Endodermal cell (in vitro differentiated cells): ENCODE results near the gene CUX1. TPM values are rescaled to one million over a fixed set of nuclear protein-coding genes. Genes with fewer than 3 reads are reported as not detected.

Source experiments
- DNase-seq: peaks from one replicate; pipeline ENCODE4 v3.0.0-alpha.2; 2017
- H3K27ac ChIP-seq: 2 replicates; pipeline ENCODE4 v1.5.1; 2013; ENCODE audit warnings: mild to moderate bottlenecking, low read depth, low read length, moderate library complexity
- H3K27me3 ChIP-seq: 2 replicates; pipeline ENCODE4 v1.6.1; 2013; ENCODE audit warnings: mild to moderate bottlenecking, low read length, moderate library complexity; ENCODE audit not compliant: insufficient read depth, control insufficient read depth, poor library complexity, severe bottlenecking
- H3K36me3 ChIP-seq: 2 replicates; pipeline ENCODE4 v1.7.0; 2013; ENCODE audit warnings: mild to moderate bottlenecking, low read length, moderate library complexity; ENCODE audit not compliant: control insufficient read depth, insufficient read depth
- H3K4me1 ChIP-seq: one replicate; pipeline ENCODE4 v1.7.0; 2013; ENCODE audit warnings: low read length; ENCODE audit not compliant: control insufficient read depth, insufficient read depth
- H3K4me3 ChIP-seq: 2 replicates; pipeline ENCODE4 v1.5.1; 2013; ENCODE audit warnings: mild to moderate bottlenecking, low read length, moderate library complexity
- H3K9ac ChIP-seq: 2 replicates; pipeline ENCODE4 v1.6.1; 2013; ENCODE audit warnings: mild to moderate bottlenecking, low read length, moderate library complexity; ENCODE audit not compliant: poor library complexity, severe bottlenecking; ENCODE audit errors: extremely low read depth
- H3K9me3 ChIP-seq: 2 replicates; pipeline ENCODE4 v1.6.1; 2013; ENCODE audit warnings: mild to moderate bottlenecking, low read length, moderate library complexity; ENCODE audit not compliant: control insufficient read depth
- H3K27ac Mint-ChIP-seq: 2 replicates; pipeline ENCODE4 v1.8.0; 2020; ENCODE audit warnings: mixed read lengths
- H3K27me3 Mint-ChIP-seq: 2 replicates; pipeline ENCODE4 v1.8.0; 2021; ENCODE audit warnings: mild to moderate bottlenecking, mixed read lengths; ENCODE audit not compliant: insufficient read depth
- H3K36me3 Mint-ChIP-seq: 2 replicates; pipeline ENCODE4 v1.8.0; 2020; ENCODE audit warnings: low read depth, mixed read lengths
- H3K4me1 Mint-ChIP-seq: 2 replicates; pipeline ENCODE4 v1.8.0; 2020; ENCODE audit warnings: mixed read lengths
- H3K4me3 Mint-ChIP-seq: 2 replicates; pipeline ENCODE4 v1.8.0; 2020; ENCODE audit warnings: mild to moderate bottlenecking, moderate library complexity, mixed read lengths
- H3K9me3 Mint-ChIP-seq: 2 replicates; pipeline ENCODE4 v1.8.0; 2020; ENCODE audit warnings: mild to moderate bottlenecking, mixed read lengths
- WGBS, 2 experiments: methylation state at CpG; one replicate each; pipeline versions ENCODE4 v1.1.5 to v1.1.7; 2013; ENCODE audit warnings: missing lambda C conversion rate in 2 of 2, mixed read lengths in 1 of 2; ENCODE audit not compliant: insufficient coverage in 1 of 2, insufficient read length in 1 of 2; 5-methylcytosine and 5-hydroxymethylcytosine counted together
- total RNA-seq, 2 donors: library from RNA; stranded (reverse); fragmentation: NEBNext Ultra II Directional in 1 of 2; extraction: Animal tissue kit (Norgen Biotek cat#: 25700) in 1 of 2; gene quantifications; 2 replicates in 1 of 2; 3 replicates in 1 of 2; pipeline ENCODE4 v1.2.1, GENCODE V29; 2021
- TF ChIP-seq, protein P1 (sequence below): fragments of 200-600 bp; sonication (generic); conservative IDR thresholded peaks from 2 replicates; pipeline ENCODE4 v1.5.0; 2021; ENCODE audit warnings: antibody characterized with exemption, mild to moderate bottlenecking

The CUX1 gene
- total RNA-seq, 2 donors from 2014 or later = 85.1 to 108 TPM

DNA sequence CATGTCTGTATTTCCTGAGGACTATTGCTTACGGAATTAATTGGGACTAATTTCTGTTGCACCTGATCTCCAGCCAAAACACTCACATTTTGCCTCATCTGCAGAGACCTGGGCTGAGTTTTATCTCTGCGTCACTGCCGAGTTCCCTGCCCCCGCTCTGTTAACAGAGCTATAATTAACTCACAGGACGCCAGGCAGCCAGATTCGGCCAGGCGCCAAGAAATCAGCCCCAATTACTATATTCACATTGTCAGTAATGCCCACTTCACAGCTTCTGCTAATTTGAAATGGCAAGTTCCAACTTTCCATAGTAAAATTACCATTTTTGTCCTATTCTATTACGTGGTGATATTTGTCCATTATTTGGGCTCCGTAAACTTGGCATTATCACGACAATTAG lies 130.5 kb downstream of the CUX1 start:
- H3K9me3 Mint-ChIP-seq = no peaks in the 10 kb centered on the region
- TF ChIP-seq, protein P1, sequence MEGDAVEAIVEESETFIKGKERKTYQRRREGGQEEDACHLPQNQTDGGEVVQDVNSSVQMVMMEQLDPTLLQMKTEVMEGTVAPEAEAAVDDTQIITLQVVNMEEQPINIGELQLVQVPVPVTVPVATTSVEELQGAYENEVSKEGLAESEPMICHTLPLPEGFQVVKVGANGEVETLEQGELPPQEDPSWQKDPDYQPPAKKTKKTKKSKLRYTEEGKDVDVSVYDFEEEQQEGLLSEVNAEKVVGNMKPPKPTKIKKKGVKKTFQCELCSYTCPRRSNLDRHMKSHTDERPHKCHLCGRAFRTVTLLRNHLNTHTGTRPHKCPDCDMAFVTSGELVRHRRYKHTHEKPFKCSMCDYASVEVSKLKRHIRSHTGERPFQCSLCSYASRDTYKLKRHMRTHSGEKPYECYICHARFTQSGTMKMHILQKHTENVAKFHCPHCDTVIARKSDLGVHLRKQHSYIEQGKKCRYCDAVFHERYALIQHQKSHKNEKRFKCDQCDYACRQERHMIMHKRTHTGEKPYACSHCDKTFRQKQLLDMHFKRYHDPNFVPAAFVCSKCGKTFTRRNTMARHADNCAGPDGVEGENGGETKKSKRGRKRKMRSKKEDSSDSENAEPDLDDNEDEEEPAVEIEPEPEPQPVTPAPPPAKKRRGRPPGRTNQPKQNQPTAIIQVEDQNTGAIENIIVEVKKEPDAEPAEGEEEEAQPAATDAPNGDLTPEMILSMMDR = no peak
- Histone ChIP-seq H3K27me3 (no peaks in the 10 kb centered on the region), H3K4me1 (no peaks in the 10 kb centered on the region), H3K9ac (no peak overlapping the region), H3K4me3 (no peak overlapping the region), H3K36me3 (peaks cover 8% of the 10 kb centered on the region), H3K9me3 (no peaks in the 10 kb centered on the region), H3K27ac (no peak overlapping the region)
- H3K4me1 Mint-ChIP-seq = peaks cover 34% of the 10 kb centered on the region
- H3K36me3 Mint-ChIP-seq = peaks cover 31% of the 10 kb centered on the region
- DNase-seq = no peak
- peak overlapping the region; percentile 69 for H3K27ac Mint-ChIP-seq
- WGBS, 2 experiments = 75 to 88% methylated on average over 8 to 10 of the region's 10 CpGs
- no peaks in the 10 kb centered on the region for H3K27me3 Mint-ChIP-seq
- H3K4me3 Mint-ChIP-seq = no peak overlapping the region

DNA sequence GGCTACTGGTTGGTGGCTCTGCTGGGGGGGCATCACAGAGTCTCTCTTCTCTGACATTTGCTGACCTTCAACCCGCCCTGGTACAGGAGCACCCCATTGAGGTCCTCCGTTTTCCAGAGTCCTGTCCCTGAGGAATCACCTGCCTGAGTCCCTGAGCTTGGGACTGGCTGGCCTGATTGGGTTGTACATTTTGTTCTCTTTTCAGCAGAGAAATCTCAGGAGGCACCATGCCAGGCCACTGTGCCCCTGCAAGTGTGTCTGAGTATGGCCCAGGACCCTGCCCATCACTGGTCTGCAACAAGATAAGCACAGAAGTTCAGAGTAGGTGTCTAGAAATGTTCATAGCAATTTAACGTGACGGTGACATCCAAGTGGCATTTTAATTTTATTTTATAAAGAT lies 131.2 kb downstream of the CUX1 start:
- Mint-ChIP-seq H3K27ac (peak overlapping the region; percentile 69), H3K4me3 (no peak overlapping the region), H3K4me1 (peaks cover 34% of the 10 kb centered on the region), H3K36me3 (peaks cover 32% of the 10 kb centered on the region), H3K27me3 (no peaks in the 10 kb centered on the region), H3K9me3 (no peaks in the 10 kb centered on the region)
- no peaks in the 10 kb centered on the region for H3K4me1 ChIP-seq
- no peaks in the 10 kb centered on the region for H3K9me3 ChIP-seq
- peaks cover 8% of the 10 kb centered on the region for H3K36me3 ChIP-seq
- TF ChIP-seq, protein P1 = no peak
- no peak overlapping the region for H3K9ac ChIP-seq
- H3K27me3 ChIP-seq = no peaks in the 10 kb centered on the region
- no peak for DNase-seq
- no peak overlapping the region for H3K4me3 ChIP-seq
- H3K27ac ChIP-seq = no peak overlapping the region
- WGBS, 2 experiments = 96 to 100% methylated on average over 3 to 4 of the region's 4 CpGs

DNA sequence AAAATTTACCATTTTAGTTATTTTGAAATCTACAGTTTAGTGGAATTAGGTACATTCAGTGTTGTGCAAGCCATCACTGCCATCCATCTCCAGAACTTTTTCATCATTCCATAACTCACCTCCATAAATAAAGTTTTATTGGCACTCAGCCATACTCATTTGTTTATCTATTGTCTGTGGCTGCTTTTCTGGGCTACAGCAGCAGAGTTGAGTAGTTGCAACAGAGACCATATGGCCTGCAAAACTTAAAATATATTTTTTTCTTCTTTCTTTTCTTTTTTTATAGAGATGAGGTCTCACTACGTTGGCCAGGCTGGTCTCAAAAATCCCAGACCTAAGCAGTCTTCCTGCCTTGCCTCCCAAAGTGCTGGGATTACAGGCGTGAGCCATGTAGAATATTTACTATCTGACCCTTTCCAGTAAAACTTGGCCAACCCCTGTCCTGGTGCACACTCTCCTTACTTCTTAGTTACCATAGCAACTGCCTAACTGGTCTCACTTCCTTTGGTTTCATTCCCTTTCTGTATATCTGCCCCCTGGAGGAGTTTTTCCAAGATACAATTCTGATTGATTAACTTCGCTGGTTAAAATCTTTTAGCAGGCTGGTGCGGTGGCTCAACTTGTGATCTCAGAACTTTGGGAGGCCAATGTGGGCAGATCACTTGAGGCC lies 133.2 kb downstream of the CUX1 start:
- H3K9me3 ChIP-seq = no peaks in the 10 kb centered on the region
- Mint-ChIP-seq H3K4me3 (no peak overlapping the region), H3K9me3 (no peaks in the 10 kb centered on the region), H3K36me3 (peaks cover 38% of the 10 kb centered on the region), H3K4me1 (peaks cover 36% of the 10 kb centered on the region), H3K27ac (peak overlapping the region; percentile 33), H3K27me3 (no peaks in the 10 kb centered on the region)
- 95 to 96% methylated on average over 4 of the region's 4 CpGs for WGBS, 2 experiments
- H3K36me3 ChIP-seq = peaks cover 8% of the 10 kb centered on the region
- no peak overlapping the region for H3K4me3 ChIP-seq
- H3K27me3 ChIP-seq = no peaks in the 10 kb centered on the region
- no peak overlapping the region for H3K27ac ChIP-seq
- H3K4me1 ChIP-seq = peaks cover 5% of the 10 kb centered on the region
- no peak overlapping the region for H3K9ac ChIP-seq
- TF ChIP-seq, protein P1 = peak; percentile 53
- DNase-seq = no peak
